ENCODE data around the gene UBAP1L.

The UBAP1L gene

DNA sequence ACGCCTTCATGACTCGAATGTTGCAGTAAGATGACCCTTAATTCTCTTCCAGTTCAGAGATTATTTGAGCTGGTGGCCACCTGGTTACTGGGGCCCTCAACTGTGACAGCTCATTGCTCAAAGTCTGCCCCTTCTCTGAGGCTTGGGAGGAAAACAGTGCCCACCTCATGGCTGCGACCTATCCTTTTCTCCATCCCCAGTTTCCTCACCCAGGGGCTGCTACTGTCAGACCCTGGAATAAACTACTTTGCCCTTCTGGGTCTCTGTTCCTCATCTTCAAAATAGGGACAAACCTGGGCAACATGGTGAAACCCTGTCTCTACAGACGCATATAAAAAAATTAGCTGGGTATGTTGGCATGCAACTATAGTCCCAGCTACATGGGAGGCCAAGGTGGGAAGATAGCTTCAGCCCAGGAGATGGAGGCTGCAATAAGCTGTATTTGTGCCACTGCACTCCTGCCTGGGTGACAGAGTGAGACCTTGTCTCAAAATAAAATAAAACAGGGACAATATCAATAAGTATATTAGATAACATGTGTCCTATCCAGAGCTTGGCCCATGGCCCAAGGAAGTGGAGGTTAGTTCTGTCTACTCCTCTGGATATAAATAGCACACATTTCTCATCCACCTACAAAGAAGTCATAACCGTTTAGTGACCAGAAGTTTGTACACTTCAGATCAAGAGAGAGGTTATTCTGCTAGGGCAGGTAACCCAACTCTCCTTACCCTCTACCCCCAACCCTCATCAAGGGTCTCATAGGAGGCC lies 45.0 kb downstream of the UBAP1L start:
- no peak overlapping the region for H3K27ac Mint-ChIP-seq
- H3K9me3 Mint-ChIP-seq, result no peaks in the 10 kb centered on the region
- H3K27me3 Mint-ChIP-seq, result peaks cover 19 to 36% of the 10 kb centered on the region in 2 donors
- DNase-seq (no peak), ATAC-seq (replicated peaks) (no peak)
- no peaks in the 10 kb centered on the region for H3K36me3 Mint-ChIP-seq
- no peak overlapping the region for H3K4me3 Mint-ChIP-seq
- H3K4me1 Mint-ChIP-seq, result peaks cover 6 to 17% of the 10 kb centered on the region in 2 donors

- H3K27me3 Mint-ChIP-seq, result peaks cover 19 to 38% of the 10 kb centered on the region in 2 donors
Measured at GRCh38 chr15:65069179-65069578, 45.8 kb downstream of the UBAP1L start.

GRCh38 chr15:65068403-65068788 lies 46.6 kb downstream of the UBAP1L start:
- Mint-ChIP-seq H3K36me3 (no peaks in the 10 kb centered on the region), H3K4me3 (peak overlapping the region; percentile 42 to 61), H3K4me1 (peaks cover 6 to 17% of the 10 kb centered on the region in 2 donors), H3K9me3 (no peaks in the 10 kb centered on the region), H3K27me3 (peaks cover 20 to 39% of the 10 kb centered on the region in 2 donors), H3K27ac (no peak overlapping the region)
- ATAC-seq (replicated peaks) (no peak), DNase-seq (no peak)

More at GRCh38 chr15:65069179-65069578, 45.8 kb downstream of the UBAP1L start:
- ATAC-seq (replicated peaks), result no peak
- Mint-ChIP-seq H3K4me3 (no peak overlapping the region), H3K27ac (no peak overlapping the region), H3K4me1 (peaks cover 6 to 17% of the 10 kb centered on the region in 2 donors), H3K36me3 (no peaks in the 10 kb centered on the region), H3K9me3 (no peaks in the 10 kb centered on the region)
- no peak for DNase-seq

- no peak for DNase-seq
- Mint-ChIP-seq H3K36me3 (no peaks in the 10 kb centered on the region), H3K4me3 (peak within 1 kb of the TSS; percentile 42 to 61), H3K4me1 (peaks cover 6 to 17% of the 10 kb centered on the region in 2 donors), H3K9me3 (no peaks in the 10 kb centered on the region), H3K27ac (peak within 1 kb of the TSS; percentile 10), H3K27me3 (peaks cover 22 to 43% of the 10 kb centered on the region in 2 donors)
- peak; percentile 14 to 22 for ATAC-seq (replicated peaks)
Measured at GRCh38 chr15:65067645-65068402, 47.2 kb downstream of the UBAP1L start, which contains the start of gene RASL12. Gene RASL12, minus strand, starts transcription at chr15:65067991. Its CDS starts 156 bp downstream, at chr15:65067835.

DNA sequence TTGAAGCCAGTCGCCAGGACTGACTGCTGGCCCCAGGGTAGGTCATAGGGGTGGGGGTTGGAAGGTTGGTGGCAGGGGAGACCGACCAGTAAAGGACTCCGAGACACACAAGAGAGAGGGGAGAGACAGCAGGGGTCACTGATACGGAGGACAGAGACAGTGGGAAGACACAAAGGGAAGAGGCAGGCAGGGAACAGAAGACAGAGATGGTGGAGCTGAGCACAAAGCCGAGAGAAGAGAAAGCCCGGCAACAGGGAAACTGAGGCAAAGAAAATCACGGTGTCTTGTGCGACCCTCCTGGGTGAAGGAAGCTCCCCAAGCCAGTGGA lies 47.7 kb downstream of the UBAP1L start:
- Mint-ChIP-seq H3K27ac (peak overlapping the region; percentile 10), H3K9me3 (no peaks in the 10 kb centered on the region), H3K4me1 (peaks cover 6 to 17% of the 10 kb centered on the region in 2 donors), H3K36me3 (no peaks in the 10 kb centered on the region), H3K27me3 (peaks cover 22 to 43% of the 10 kb centered on the region in 2 donors), H3K4me3 (peak overlapping the region; percentile 39 to 46)
- ATAC-seq (replicated peaks), result no peak
- no peak for DNase-seq

GRCh38 chr15:65066635-65067316 lies 48.2 kb downstream of the UBAP1L start:
- Mint-ChIP-seq H3K27ac (peak overlapping the region; percentile 10), H3K4me3 (peak overlapping the region; percentile 39 to 46), H3K36me3 (no peaks in the 10 kb centered on the region), H3K9me3 (no peaks in the 10 kb centered on the region), H3K4me1 (peaks cover 6 to 17% of the 10 kb centered on the region in 2 donors), H3K27me3 (peaks cover 22 to 43% of the 10 kb centered on the region in 2 donors)
- DNase-seq (no peak), ATAC-seq (replicated peaks) (no peak)

- Mint-ChIP-seq H3K36me3 (no peaks in the 10 kb centered on the region), H3K4me3 (no peak overlapping the region), H3K9me3 (no peaks in the 10 kb centered on the region), H3K27me3 (peaks cover 22 to 43% of the 10 kb centered on the region in 2 donors), H3K27ac (no peak overlapping the region), H3K4me1 (peaks cover 6 to 17% of the 10 kb centered on the region in 2 donors)
- ATAC-seq (replicated peaks) (no peak), DNase-seq (no peak)
Measured at GRCh38 chr15:65066001-65066634, 48.9 kb downstream of the UBAP1L start.

- H3K4me3 Mint-ChIP-seq, result no peak overlapping the region
- no peaks in the 10 kb centered on the region for H3K9me3 Mint-ChIP-seq
- peaks cover 18 to 28% of the 10 kb centered on the region in 2 donors for H3K27me3 Mint-ChIP-seq
- H3K36me3 Mint-ChIP-seq, result no peaks in the 10 kb centered on the region
- DNase-seq, result no peak
- no peak overlapping the region for H3K27ac Mint-ChIP-seq
- peaks cover 3 to 11% of the 10 kb centered on the region in 2 donors for H3K4me1 Mint-ChIP-seq
- no peak for ATAC-seq (replicated peaks)
Measured at GRCh38 chr15:65062726-65063125, 52.3 kb downstream of the UBAP1L start.

- H3K27me3 Mint-ChIP-seq, result peaks cover 18 to 23% of the 10 kb centered on the region in 2 donors
- H3K4me3 Mint-ChIP-seq, result no peak overlapping the region
- DNase-seq, result no peak
- H3K36me3 Mint-ChIP-seq, result no peaks in the 10 kb centered on the region
- ATAC-seq (replicated peaks), result no peak
- no peaks in the 10 kb centered on the region for H3K9me3 Mint-ChIP-seq
- peaks cover under 1 to 7% of the 10 kb centered on the region in 2 donors for H3K4me1 Mint-ChIP-seq
- no peak overlapping the region for H3K27ac Mint-ChIP-seq
Measured at GRCh38 chr15:65062061-65062460, 52.9 kb downstream of the UBAP1L start.

- ATAC-seq (replicated peaks) (no peak), DNase-seq (no peak)
- Mint-ChIP-seq H3K36me3 (no peaks in the 10 kb centered on the region), H3K27me3 (peaks cover 10 to 15% of the 10 kb centered on the region in 2 donors), H3K4me1 (peaks cover 0 to 3% of the 10 kb centered on the region in 2 donors), H3K9me3 (no peaks in the 10 kb centered on the region), H3K4me3 (no peak overlapping the region), H3K27ac (no peak overlapping the region)
Measured at GRCh38 chr15:65060641-65061397, 54.2 kb downstream of the UBAP1L start.

- no peak for DNase-seq
- H3K4me3 Mint-ChIP-seq, result no peak overlapping the region
- peaks cover 8% of the 10 kb centered on the region in 2 donors for H3K27me3 Mint-ChIP-seq
- ATAC-seq (replicated peaks), result no peak
- H3K9me3 Mint-ChIP-seq, result no peaks in the 10 kb centered on the region
- no peaks in the 10 kb centered on the region for H3K36me3 Mint-ChIP-seq
- H3K27ac Mint-ChIP-seq, result no peak overlapping the region
- no peaks in the 10 kb centered on the region for H3K4me1 Mint-ChIP-seq
Measured at GRCh38 chr15:65059931-65060596, 54.9 kb downstream of the UBAP1L start.

DNA sequence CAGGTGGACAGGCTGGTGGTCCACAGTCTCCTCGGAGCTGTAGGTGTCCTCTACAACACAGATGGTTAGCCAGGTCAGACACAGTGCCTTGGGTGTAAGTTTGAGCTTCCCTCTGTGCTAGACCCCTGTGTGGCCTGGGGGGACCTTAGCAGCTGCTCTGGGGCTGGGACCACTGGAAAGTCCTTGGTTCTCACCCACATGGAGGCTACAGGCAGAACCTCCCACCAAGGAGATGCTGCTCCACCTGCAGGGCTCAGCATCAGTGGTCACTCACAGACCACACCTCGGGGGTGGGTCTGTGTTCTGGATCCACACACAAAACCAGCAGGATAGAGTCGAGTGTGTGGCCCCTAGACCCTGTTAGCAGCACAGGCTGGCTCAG lies 55.6 kb downstream of the UBAP1L start:
- no peak for ATAC-seq (replicated peaks)
- no peaks in the 10 kb centered on the region for H3K9me3 Mint-ChIP-seq
- H3K27me3 Mint-ChIP-seq, result peaks cover 6 to 8% of the 10 kb centered on the region in 2 donors
- no peak overlapping the region for H3K4me3 Mint-ChIP-seq
- DNase-seq, result no peak
- H3K36me3 Mint-ChIP-seq, result no peaks in the 10 kb centered on the region
- no peaks in the 10 kb centered on the region for H3K4me1 Mint-ChIP-seq
- H3K27ac Mint-ChIP-seq, result no peak overlapping the region
